GM21360 (cell line): ENCODE measurements around the gene GAN.
"Not testable (repeated sequence)": the region's sequence is repeated elsewhere in the genome, so short reads cannot be mapped to it uniquely, and the experiment has no call there.

Experiments used
- ATAC-seq: cut with Tn5 transposase; IDR thresholded peaks from one replicate; pipeline ENCODE4 v1.9.1; 2021; ENCODE audit warnings: mild to moderate bottlenecking, moderate library complexity; ENCODE audit not compliant: unreplicated experiment

GAN gene

DNA sequence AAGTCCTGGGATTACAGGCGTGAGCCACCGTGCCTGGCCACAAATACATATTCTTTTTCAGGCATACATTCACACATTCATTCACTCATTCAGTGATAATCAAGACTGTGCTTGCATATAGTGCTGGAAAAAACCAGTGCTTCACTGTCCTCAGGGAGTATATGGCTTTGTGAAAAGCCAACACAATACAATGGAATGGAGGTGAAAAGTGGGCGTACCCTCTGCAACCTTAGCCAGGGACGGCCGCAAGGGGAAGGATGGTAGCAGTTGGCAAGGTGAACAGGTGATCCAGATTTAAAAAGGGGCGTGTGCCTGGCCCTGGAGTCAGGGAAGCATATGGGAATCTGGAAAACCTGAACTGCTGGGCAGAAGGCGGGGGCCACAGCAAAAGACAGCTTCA lies 18.1 kb upstream of the GAN start:
- ATAC-seq: no peak

DNA sequence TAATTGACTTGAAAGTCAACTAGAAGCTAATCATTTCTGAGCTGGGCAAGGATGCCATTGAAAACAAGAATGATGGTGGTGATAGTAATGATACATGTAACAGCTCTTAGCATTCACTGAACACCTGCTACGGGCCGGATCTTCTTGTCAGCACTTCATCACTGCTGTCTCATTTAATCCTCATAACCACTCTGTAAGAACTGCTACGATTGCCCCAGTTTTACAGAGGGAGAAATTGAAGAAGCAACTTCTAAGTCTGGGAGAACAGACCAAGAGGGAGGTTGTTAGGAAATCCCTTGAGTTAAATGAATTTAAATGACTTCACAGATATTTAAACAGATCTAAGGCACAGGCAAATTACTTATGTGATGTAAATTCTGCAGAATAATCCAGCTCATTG lies 7.0 kb upstream of the GAN start:
- no peak for ATAC-seq

DNA sequence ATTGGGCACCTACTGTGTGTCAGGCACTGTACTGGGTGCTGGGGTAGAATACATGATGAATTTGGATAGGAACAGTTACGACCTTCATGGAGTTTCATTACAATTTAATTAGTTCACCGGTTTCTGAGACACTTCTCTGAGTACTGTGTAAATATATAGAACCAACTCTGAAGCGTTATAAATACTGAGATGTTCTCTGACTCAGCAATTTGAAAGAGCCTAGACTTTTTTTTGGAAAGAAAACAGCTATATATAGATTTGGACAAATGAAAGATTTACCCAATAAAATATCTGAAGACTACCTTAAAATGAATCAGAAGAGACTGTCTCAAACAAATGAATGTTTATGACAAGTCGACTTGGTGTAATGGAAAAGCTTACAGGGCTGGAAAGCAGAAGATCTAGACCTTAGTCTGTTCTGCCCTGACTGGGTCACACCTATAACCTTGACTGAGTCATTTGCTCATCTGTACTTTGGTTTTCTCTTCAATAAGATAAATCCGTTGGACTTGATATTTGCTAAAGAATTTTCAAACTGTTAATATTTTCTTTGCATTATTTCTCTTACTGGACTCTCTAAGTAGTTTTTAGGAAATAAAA lies 4.6 kb upstream of the GAN start:
- no peak for ATAC-seq

DNA sequence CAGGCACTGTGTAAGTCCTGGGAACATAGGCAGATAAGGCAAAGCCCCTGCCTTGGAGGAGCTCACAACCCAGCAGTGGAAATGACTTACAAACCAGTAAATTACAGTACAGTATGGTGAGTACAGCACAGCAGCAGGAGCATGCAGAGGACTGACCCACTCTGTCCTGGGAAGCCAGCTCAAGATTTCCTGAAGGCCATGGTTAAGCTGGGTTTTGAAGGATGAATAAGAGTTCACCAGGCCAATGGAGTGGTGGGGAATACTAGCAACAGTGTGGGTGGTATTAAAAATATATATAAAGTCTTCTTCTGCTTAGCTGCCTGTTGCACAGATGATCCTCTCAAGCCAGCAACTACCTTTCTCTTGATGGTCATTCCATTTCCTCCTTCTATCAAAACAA lies 3.0 kb upstream of the GAN start:
- no peak for ATAC-seq

GRCh38 chr16:81313701-81314602 lies 810 bp upstream of the GAN start:
- ATAC-seq: no peak

DNA sequence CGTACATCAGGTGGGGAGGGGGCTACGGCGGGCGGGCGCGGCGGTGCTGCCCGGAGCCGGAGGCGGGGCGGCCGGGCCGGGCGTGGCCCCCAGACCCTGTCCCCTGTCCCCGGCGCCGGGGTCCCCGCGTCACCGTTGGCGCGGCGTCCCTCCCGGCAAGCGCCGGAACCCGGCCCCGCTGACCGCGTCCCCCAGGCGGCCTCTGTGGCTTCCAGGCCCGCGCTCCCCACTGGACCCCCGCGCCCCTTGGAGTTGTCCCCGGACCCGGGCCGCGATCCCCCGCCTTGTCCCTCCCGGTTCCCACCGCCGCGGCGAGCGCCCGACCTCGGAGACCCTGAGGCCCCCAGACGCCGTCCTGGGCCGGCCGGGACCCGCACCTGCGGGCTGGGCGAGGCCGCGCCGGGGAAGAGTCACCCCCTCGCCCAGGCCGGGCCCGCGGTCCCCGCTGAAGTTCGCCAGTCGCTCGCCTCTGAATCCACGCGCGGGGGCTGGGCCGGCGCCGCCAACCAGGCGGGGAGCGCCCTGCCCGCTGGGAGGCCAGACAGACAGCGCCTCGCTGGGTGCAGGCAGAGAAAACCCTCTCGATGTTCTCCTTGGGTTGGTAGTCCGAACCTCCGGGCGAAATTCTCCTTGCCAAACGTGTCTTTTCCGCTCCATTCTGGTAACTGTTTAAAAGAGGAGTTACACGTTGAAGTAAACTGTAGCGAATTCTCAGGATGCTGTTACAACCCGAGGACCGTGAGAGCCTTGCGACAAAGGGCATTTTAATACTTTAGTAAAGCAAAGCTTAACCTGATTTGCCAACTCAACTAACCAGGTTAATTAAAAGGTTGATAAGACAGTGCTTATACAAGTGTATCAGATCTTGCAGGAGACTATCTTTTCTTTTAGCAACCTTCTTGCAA lies 761 bp downstream of the GAN start:
- peak; percentile 22 for ATAC-seq

GRCh38 chr16:81316176-81316496 lies 1.4 kb downstream of the GAN start:
- ATAC-seq: no peak

GRCh38 chr16:81318711-81319110 lies 3.9 kb downstream of the GAN start:
- no peak for ATAC-seq

DNA sequence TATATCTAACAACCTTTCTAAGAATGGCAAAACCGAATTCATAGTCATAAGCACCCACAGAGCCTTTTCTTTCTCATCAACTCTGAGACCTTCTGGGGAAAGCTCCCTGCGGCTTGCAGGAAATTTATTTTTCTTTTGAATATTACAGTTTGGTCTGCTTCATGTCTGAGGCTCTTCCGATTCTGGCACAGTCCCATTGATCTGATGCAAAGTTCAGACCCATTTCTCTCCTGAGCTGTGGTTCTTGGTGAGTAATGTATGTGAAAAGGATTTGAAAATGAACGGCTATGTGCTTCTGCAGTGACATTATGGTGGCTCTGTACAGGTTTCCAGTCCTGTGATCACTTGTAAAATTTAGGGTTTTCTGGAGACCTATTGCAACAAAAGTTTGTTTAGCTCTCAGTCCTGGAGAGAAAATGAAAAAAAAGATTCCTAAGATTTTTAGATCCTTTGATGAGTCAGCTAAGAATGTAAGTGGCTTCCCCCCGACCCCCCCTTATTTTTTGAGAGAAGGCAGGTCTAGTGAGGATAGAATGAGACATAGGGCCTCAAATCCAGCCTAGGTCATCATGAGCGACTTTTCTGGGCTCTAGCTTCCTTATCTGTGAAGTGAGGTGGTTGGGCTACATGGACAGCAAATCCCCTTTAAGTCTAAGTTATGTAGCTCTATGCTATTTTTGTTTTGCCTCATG lies 4.6 kb downstream of the GAN start:
- no peak for ATAC-seq

GRCh38 chr16:81321039-81321438 lies 6.3 kb downstream of the GAN start:
- ATAC-seq: no peak

DNA sequence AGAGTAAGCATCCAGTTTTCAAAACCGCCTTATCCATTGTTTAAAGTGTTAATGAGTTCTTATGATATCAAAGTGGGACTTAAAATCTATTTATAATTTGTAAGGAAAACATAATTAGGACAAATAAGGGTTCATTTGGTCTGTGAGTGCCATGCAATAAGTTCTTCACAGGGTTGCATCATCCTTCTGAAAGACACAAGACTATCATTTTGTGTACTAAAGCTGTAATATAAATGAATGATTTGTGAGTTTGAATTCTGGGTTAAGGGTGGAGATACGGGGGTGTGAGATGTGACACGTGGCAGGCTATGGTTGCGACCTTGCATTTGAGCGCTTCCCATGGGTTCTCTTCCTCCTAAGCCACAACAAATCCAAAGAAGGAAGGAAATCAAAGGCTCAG lies 6.8 kb downstream of the GAN start:
- no peak for ATAC-seq

- no peak for ATAC-seq
Observed at GRCh38 chr16:81324808-81325207, 10.0 kb downstream of the GAN start.

GRCh38 chr16:81327011-81327410 lies 12.2 kb downstream of the GAN start:
- no peak for ATAC-seq

GRCh38 chr16:81327447-81328196 lies 12.9 kb downstream of the GAN start:
- ATAC-seq: no peak

DNA sequence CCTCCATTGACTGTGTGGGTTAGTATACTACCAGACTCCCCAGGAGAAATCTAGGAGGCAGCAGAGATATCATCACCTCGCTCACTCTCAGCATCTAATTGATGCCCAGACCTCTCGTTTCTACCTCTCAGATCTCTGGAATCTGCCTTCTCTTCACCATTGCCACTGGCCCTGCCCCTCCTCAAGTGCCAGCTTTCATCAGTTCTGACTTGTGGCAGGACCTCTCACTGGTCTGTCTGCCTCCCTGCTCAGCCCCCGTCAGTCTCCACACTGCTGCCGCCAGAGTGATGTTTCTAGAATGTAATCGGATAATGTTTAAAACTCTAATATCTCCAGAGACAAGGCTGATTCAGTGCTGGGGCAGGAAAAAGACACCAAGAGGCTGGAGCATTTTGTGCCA lies 15.2 kb downstream of the GAN start:
- no peak for ATAC-seq

DNA sequence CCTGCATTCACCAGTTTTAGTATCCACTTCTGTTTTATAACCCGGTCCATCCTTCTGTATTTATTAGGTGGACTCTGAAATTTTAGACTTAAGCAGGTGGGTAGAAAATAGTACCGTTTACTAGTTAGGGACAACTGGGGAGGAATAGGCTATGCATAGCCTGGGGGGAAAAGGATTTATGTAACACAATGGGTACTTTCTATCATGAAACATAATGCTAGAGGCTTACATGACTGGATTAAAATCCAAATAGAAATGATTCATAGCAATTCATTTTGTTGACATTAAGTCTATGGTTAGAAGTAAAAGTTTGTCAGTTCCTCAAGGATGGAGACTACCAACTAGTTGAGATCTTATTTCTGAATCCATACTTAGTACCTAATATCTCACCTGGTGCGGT lies 18.6 kb downstream of the GAN start:
- no peak for ATAC-seq

GRCh38 chr16:81335669-81336068 lies 20.9 kb downstream of the GAN start:
- ATAC-seq: no peak

- ATAC-seq: no peak
Observed at GRCh38 chr16:81337097-81337496, 22.3 kb downstream of the GAN start.

GRCh38 chr16:81345172-81345571 lies 30.4 kb downstream of the GAN start:
- not testable (repeated sequence) for ATAC-seq

DNA sequence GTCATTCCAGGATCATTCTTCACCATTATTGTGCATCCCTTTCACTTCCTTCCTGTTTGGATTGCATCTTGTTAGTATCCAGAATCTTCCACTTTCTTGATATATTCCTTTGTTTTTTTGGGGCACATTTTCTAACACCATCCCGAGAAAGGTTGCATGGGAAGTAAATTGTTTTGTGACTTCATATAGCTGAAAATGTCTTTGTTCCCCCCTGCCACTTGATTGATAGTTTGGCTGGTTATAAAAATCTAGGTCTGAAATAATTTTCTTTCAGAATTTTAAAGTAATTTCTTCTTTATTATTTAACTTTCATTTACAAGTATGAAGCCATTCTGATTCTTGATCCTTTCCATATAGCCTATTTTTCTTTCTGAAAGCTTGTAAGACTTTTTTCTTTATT lies 32.7 kb downstream of the GAN start:
- no peak for ATAC-seq
